ENCODE results near the gene CPM.

Gene CPM

GRCh38 chr12:68833508-68833907 is 99.5 kb downstream of the CPM start:
- Histone ChIP-seq H3K4me3 (ENCODE audit: insufficient read depth, low read length, poor library complexity, severe bottlenecking) (no peak overlapping the region), H3K27ac (ENCODE audit: low read depth, low read length) (no peak overlapping the region), H3K79me2 (ENCODE audit: insufficient read depth, low read length) (peaks cover 23% of the 10 kb centered on the region), H3K9me3 (ENCODE audit: insufficient read depth, low read length) (no peaks in the 10 kb centered on the region), H4K20me1 (ENCODE audit: low read depth, low read length) (0 out of 2 replicates have a peak, but pooled peaks cover 5% of the 10 kb centered on the region), H3K4me2 (ENCODE audit: low read depth, low read length, poor library complexity, severe bottlenecking) (no peak overlapping the region), H3K9ac (ENCODE audit: low read length) (no peak overlapping the region), H3K27me3 (ENCODE audit: low read length) (no peaks in the 10 kb centered on the region), H3F3A (ENCODE audit: insufficient read depth) (peaks cover 27% of the 10 kb centered on the region), H3K36me3 (ENCODE audit: low read length) (peaks cover 71% of the 10 kb centered on the region), H2AFZ (ENCODE audit: low read depth, low read length, severe bottlenecking) (no peak overlapping the region), H3K9me2 (replicated peaks; ENCODE audit: insufficient read depth, low read length) (no peaks in the 10 kb centered on the region)
- TF ChIP-seq EZH2phosphoT487 (conservative IDR thresholded peaks at IDR 0.05; ENCODE audit: low read length) = no peak
- TF ChIP-seq CTCF (IDR thresholded peaks at IDR 0.05; ENCODE audit: insufficient read depth, low read length, poor library complexity, severe bottlenecking) = no peak

GRCh38 chr12:68832504-68832867 is 100.5 kb downstream of the CPM start:
- no peak overlapping the region for H3K9ac ChIP-seq (ENCODE audit: low read length)
- H3K27ac ChIP-seq (ENCODE audit: low read depth, low read length) = no peak overlapping the region
- H3K79me2 ChIP-seq (ENCODE audit: insufficient read depth, low read length) = peaks cover 23% of the 10 kb centered on the region
- peaks cover 37% of the 10 kb centered on the region for H3F3A ChIP-seq (ENCODE audit: insufficient read depth)
- H3K4me3 ChIP-seq (ENCODE audit: insufficient read depth, low read length, poor library complexity, severe bottlenecking) = no peak overlapping the region
- no peak overlapping the region for H3K4me2 ChIP-seq (ENCODE audit: low read depth, low read length, poor library complexity, severe bottlenecking)
- no peaks in the 10 kb centered on the region for H3K27me3 ChIP-seq (ENCODE audit: low read length)
- peaks cover 71% of the 10 kb centered on the region for H3K36me3 ChIP-seq (ENCODE audit: low read length)
- H2AFZ ChIP-seq (ENCODE audit: low read depth, low read length, severe bottlenecking) = no peak overlapping the region
- H3K9me3 ChIP-seq (ENCODE audit: insufficient read depth, low read length) = no peaks in the 10 kb centered on the region
- H4K20me1 ChIP-seq (ENCODE audit: low read depth, low read length) = peaks cover 5% of the 10 kb centered on the region; the same call in 1 of the 2 replicates
- no peaks in the 10 kb centered on the region for H3K9me2 ChIP-seq (replicated peaks; ENCODE audit: insufficient read depth, low read length)
- TF ChIP-seq EZH2phosphoT487 (conservative IDR thresholded peaks at IDR 0.05; ENCODE audit: low read length) (no peak), CTCF (IDR thresholded peaks at IDR 0.05; ENCODE audit: insufficient read depth, low read length, poor library complexity, severe bottlenecking) (no peak)

GRCh38 chr12:68831751-68832503 is 101.0 kb downstream of the CPM start:
- Histone ChIP-seq H3K79me2 (ENCODE audit: insufficient read depth, low read length) (peaks cover 23% of the 10 kb centered on the region), H3F3A (ENCODE audit: insufficient read depth) (peaks cover 42% of the 10 kb centered on the region), H4K20me1 (ENCODE audit: low read depth, low read length) (peaks cover 5% of the 10 kb centered on the region; the same call in 1 of the 2 replicates), H3K27ac (ENCODE audit: low read depth, low read length) (no peak overlapping the region), H3K27me3 (ENCODE audit: low read length) (no peaks in the 10 kb centered on the region), H3K36me3 (ENCODE audit: low read length) (peaks cover 71% of the 10 kb centered on the region), H2AFZ (ENCODE audit: low read depth, low read length, severe bottlenecking) (no peak overlapping the region), H3K4me2 (ENCODE audit: low read depth, low read length, poor library complexity, severe bottlenecking) (no peak overlapping the region), H3K9me3 (ENCODE audit: insufficient read depth, low read length) (no peaks in the 10 kb centered on the region), H3K9ac (ENCODE audit: low read length) (no peak overlapping the region), H3K9me2 (replicated peaks; ENCODE audit: insufficient read depth, low read length) (no peaks in the 10 kb centered on the region), H3K4me3 (ENCODE audit: insufficient read depth, low read length, poor library complexity, severe bottlenecking) (no peak overlapping the region)
- TF ChIP-seq EZH2phosphoT487 (conservative IDR thresholded peaks at IDR 0.05; ENCODE audit: low read length) = no peak
- TF ChIP-seq CTCF (IDR thresholded peaks at IDR 0.05; ENCODE audit: insufficient read depth, low read length, poor library complexity, severe bottlenecking) = no peak

Data from SU-DHL-6 (cell line).